ENCODE data around the gene PON1. TPM values are rescaled to one million over a fixed set of nuclear protein-coding genes. Genes with fewer than 3 reads are reported as not detected.

Gene PON1
- polyA plus RNA-seq, 1 of the 3 experiments (the other 2 are of a cell fraction) = not detected

GRCh38 chr7:95323410-95324129, 762 bp downstream of the PON1 start:
- Histone ChIP-seq H3K9ac (no peak overlapping the region), H3K4me2 (no peak overlapping the region), H3K4me3 (ENCODE audit: low read depth in 2 of 2, low read length in 1 of 2) (no peak overlapping the region), H3F3A (replicated peaks; ENCODE audit: insufficient read depth) (no peaks in the 10 kb centered on the region), H3K4me1 (ENCODE audit: control insufficient read depth in 1 of 2, insufficient read depth in 2 of 2, low read depth in 1 of 2, low read length in 1 of 2) (no peaks in the 10 kb centered on the region; a peak in 1 of 4 replicates), H3K79me2 (ENCODE audit: insufficient read depth) (no peaks in the 10 kb centered on the region), H3K27ac (ENCODE audit: low read depth in 2 of 2, low read length in 1 of 2) (no peak overlapping the region), H3K27me3 (ENCODE audit: insufficient read depth) (no peaks in the 10 kb centered on the region), H2AFZ (ENCODE audit: low read depth) (no peak overlapping the region), H3K9me3 (no peaks in the 10 kb centered on the region), H3K36me3 (replicated peaks in 1 of 2; ENCODE audit: control insufficient read depth in 1 of 2, insufficient read depth in 2 of 2, low read length in 1 of 2) (no peaks in the 10 kb centered on the region), H3K9me2 (no peaks in the 10 kb centered on the region), H4K20me1 (ENCODE audit: insufficient read depth) (no peaks in the 10 kb centered on the region)
- POLR2A ChIA-PET = no interaction called here
- TF ChIP-seq TCF12 (IDR thresholded peaks at IDR 0.05) (no peak), RCOR1 (IDR thresholded peaks at IDR 0.05; ENCODE audit: low read length) (no peak), SMC3 (IDR thresholded peaks at IDR 0.05; ENCODE audit: low read depth, low read length) (no peak), JUND (IDR thresholded peaks at IDR 0.05) (no peak)
- TF ChIP-seq, protein P1, sequence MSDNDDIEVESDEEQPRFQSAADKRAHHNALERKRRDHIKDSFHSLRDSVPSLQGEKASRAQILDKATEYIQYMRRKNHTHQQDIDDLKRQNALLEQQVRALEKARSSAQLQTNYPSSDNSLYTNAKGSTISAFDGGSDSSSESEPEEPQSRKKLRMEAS (IDR thresholded peaks at IDR 0.05; ENCODE audit: low read depth) = no peak
- DNase-seq = no peak
- 53% methylated on average over 9 of the region's 9 CpGs for WGBS (ENCODE audit: low lambda C conversion rate)
- CTCF ChIA-PET = interaction anchor here (0.8 to 1.4 kb wide), 5 partner anchors 9 to 154 kb away, joined by 3 to 4 read pairs (median 3); no protein-coding TSS in a partner anchor

DNA sequence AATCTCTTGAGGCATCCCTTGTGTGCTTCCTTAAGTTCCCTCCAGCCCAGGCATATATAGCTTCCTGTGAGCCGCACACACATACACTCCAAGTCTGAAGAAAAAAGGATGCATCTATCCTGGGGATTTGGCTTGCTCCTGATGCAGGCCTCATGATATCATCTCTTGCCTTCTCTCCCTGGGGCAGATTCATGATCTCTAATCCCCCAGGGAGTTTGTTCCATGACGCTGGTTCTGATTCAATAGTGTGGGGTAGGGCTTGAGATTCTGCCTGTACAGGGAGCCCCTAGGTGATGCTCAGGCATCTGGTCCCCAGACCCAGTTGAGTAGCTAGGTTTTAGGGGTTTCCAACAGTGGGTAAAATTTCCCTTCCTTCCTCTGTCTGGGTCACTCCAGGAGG, 1.5 kb downstream of the PON1 start:
- no peaks in the 10 kb centered on the region for H3K9me3 ChIP-seq
- H3K4me1 ChIP-seq (ENCODE audit: control insufficient read depth in 1 of 2, insufficient read depth in 2 of 2, low read depth in 1 of 2, low read length in 1 of 2) = no peaks in the 10 kb centered on the region; a peak in 1 of 4 replicates
- POLR2A ChIA-PET = no interaction called here
- CTCF ChIA-PET = interaction anchor here (0.8 to 1.4 kb wide), 5 partner anchors 9 to 155 kb away, joined by 3 to 4 read pairs (median 3); no protein-coding TSS in a partner anchor
- no peaks in the 10 kb centered on the region for H3K9me2 ChIP-seq
- H3F3A ChIP-seq (replicated peaks; ENCODE audit: insufficient read depth) = no peaks in the 10 kb centered on the region
- no peak overlapping the region for H3K4me2 ChIP-seq
- H3K4me3 ChIP-seq (ENCODE audit: low read depth in 2 of 2, low read length in 1 of 2) = no peak overlapping the region
- H3K79me2 ChIP-seq (ENCODE audit: insufficient read depth) = no peaks in the 10 kb centered on the region
- peak; percentile 19 for DNase-seq
- H3K36me3 ChIP-seq (replicated peaks in 1 of 2; ENCODE audit: control insufficient read depth in 1 of 2, insufficient read depth in 2 of 2, low read length in 1 of 2) = no peaks in the 10 kb centered on the region
- no peak overlapping the region for H3K27ac ChIP-seq (ENCODE audit: low read depth in 2 of 2, low read length in 1 of 2)
- H4K20me1 ChIP-seq (ENCODE audit: insufficient read depth) = no peaks in the 10 kb centered on the region
- TF ChIP-seq, protein P1 (IDR thresholded peaks at IDR 0.05; ENCODE audit: low read depth) = no peak
- TF ChIP-seq FOXM1 (IDR thresholded peaks at IDR 0.05; ENCODE audit: low read depth) = no peak
- TF ChIP-seq TEAD4 (IDR thresholded peaks at IDR 0.05; ENCODE audit: borderline replicate concordance, insufficient read depth) = no peak
- TF ChIP-seq, protein P2, sequence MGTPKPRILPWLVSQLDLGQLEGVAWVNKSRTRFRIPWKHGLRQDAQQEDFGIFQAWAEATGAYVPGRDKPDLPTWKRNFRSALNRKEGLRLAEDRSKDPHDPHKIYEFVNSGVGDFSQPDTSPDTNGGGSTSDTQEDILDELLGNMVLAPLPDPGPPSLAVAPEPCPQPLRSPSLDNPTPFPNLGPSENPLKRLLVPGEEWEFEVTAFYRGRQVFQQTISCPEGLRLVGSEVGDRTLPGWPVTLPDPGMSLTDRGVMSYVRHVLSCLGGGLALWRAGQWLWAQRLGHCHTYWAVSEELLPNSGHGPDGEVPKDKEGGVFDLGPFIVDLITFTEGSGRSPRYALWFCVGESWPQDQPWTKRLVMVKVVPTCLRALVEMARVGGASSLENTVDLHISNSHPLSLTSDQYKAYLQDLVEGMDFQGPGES (IDR thresholded peaks at IDR 0.05; ENCODE audit: low read depth, low read length) = no peak
- no peak for TF ChIP-seq RXRA (IDR thresholded peaks at IDR 0.05; ENCODE audit: borderline replicate concordance, low read depth)
- no peak for TF ChIP-seq ELF1 (IDR thresholded peaks at IDR 0.05)
- TF ChIP-seq RFX5 (IDR thresholded peaks at IDR 0.05; ENCODE audit: low read length) = no peak
- no peak overlapping the region for H2AFZ ChIP-seq (ENCODE audit: low read depth)
- no peak overlapping the region for H3K9ac ChIP-seq
- no peaks in the 10 kb centered on the region for H3K27me3 ChIP-seq (ENCODE audit: insufficient read depth)
- WGBS (ENCODE audit: low lambda C conversion rate) = 24% methylated on average over 2 of the region's 2 CpGs

All from SK-N-SH (cell line).